HepG2 (cell line): ENCODE measurements around the gene LRRC28. TPM values are rescaled to one million over a fixed set of nuclear protein-coding genes. Genes with fewer than 3 reads are reported as not detected.
A peak's percentile ranks its signal among the peaks of the same experiment; 100 is the strongest.

Source experiments
- CENPT ChIP-seq: sonication (generic); formaldehyde crosslinking; IDR thresholded peaks from 2 replicates; pipeline ENCODE4 v1.8.0; 2022; ENCODE audit warnings: low read depth, mild to moderate bottlenecking, moderate library complexity, missing genetic modification reagents
- FOXO1 ChIP-seq: sonication (generic); formaldehyde crosslinking; IDR thresholded peaks from 2 replicates; pipeline ENCODE4 v1.4.0; 2020; ENCODE audit warnings: missing genetic modification reagents
- JUN ChIP-seq: sonication (generic); formaldehyde crosslinking; IDR thresholded peaks from 2 replicates; pipeline ENCODE4 v1.4.0; 2020; ENCODE audit warnings: mild to moderate bottlenecking, missing genetic modification reagents
- KDM1A ChIP-seq: IDR thresholded peaks from 2 replicates; pipeline ENCODE4 v1.6.1; 2016; ENCODE audit warnings: missing compliant biosample characterization
- MED8 ChIP-seq: sonication (generic); formaldehyde crosslinking; IDR thresholded peaks from 2 replicates; pipeline ENCODE4 v1.8.1; 2023; ENCODE audit warnings: mild to moderate bottlenecking, missing genetic modification reagents; ENCODE audit not compliant: insufficient replicate concordance
- MIER2 ChIP-seq: IDR thresholded peaks from 2 replicates; pipeline ENCODE4 v1.6.1; 2016; ENCODE audit warnings: missing biosample characterization, missing genetic modification reagents
- MYC ChIP-seq: sonication (generic); formaldehyde crosslinking; IDR thresholded peaks from 2 replicates; pipeline ENCODE4 v1.9.0; 2021; ENCODE audit warnings: missing genetic modification reagents, borderline replicate concordance
- PLSCR1 ChIP-seq: sonication (generic); formaldehyde crosslinking; IDR thresholded peaks from 2 replicates; pipeline ENCODE4 v1.5.0; 2020; ENCODE audit warnings: missing genetic modification reagents, mild to moderate bottlenecking, borderline replicate concordance
- REPIN1 ChIP-seq: sonication (generic); formaldehyde crosslinking; IDR thresholded peaks from 2 replicates; pipeline ENCODE4 v1.8.0; 2022; ENCODE audit warnings: missing genetic modification reagents, low read depth, mild to moderate bottlenecking, borderline replicate concordance
- SMAD3 ChIP-seq: sonication (generic); formaldehyde crosslinking; IDR thresholded peaks from 2 replicates; pipeline ENCODE4 v1.4.0; 2020; ENCODE audit warnings: missing genetic modification reagents
- U2AF1 ChIP-seq: fragments of 200-400 bp; formaldehyde crosslinking; optimal IDR thresholded peaks from 2 replicates; pipeline ENCODE3; 2017; ENCODE audit warnings: mild to moderate bottlenecking, low read depth, low read length
- WIZ ChIP-seq: sonication (generic); formaldehyde crosslinking; IDR thresholded peaks from 2 replicates; pipeline ENCODE4 v1.5.1; 2020; ENCODE audit warnings: mild to moderate bottlenecking, missing genetic modification reagents
- XBP1 ChIP-seq: sonication (generic); formaldehyde crosslinking; IDR thresholded peaks from 2 replicates; pipeline ENCODE4 v1.5.0; 2020; ENCODE audit warnings: missing genetic modification reagents
- ZFAT ChIP-seq: sonication (generic); formaldehyde crosslinking; conservative IDR thresholded peaks from 2 replicates; pipeline ENCODE4 v1.8.1; 2023; ENCODE audit warnings: missing genetic modification reagents, inconsistent platforms
- ZMAT3 ChIP-seq: sonication (generic); formaldehyde crosslinking; conservative IDR thresholded peaks from 2 replicates; pipeline ENCODE4 v1.7.0; 2021; ENCODE audit warnings: missing genetic modification reagents
- ZNF205 ChIP-seq: IDR thresholded peaks from 2 replicates; pipeline ENCODE4 v1.6.1; 2018; ENCODE audit warnings: missing biosample characterization, missing genetic modification reagents
- ZNF274 ChIP-seq: sonication (generic); formaldehyde crosslinking; IDR thresholded peaks from 2 replicates; pipeline ENCODE4 v1.5.1; 2020; ENCODE audit warnings: mild to moderate bottlenecking, missing genetic modification reagents
- ZNF556 ChIP-seq: sonication (generic); formaldehyde crosslinking; IDR thresholded peaks from 2 replicates; pipeline ENCODE4 v1.4.0; 2020; ENCODE audit warnings: mild to moderate bottlenecking, missing genetic modification reagents, borderline replicate concordance
- ZNF577 ChIP-seq: sonication (generic); formaldehyde crosslinking; IDR thresholded peaks from 2 replicates; pipeline ENCODE4 v1.4.0; 2020; ENCODE audit warnings: mild to moderate bottlenecking, low read depth, missing genetic modification reagents, borderline replicate concordance
- ZNF780A ChIP-seq: sonication (generic); formaldehyde crosslinking; IDR thresholded peaks from 2 replicates; pipeline ENCODE4 v1.8.0; 2022; ENCODE audit warnings: mild to moderate bottlenecking, missing genetic modification reagents, moderate library complexity
- polyA plus RNA-seq, 8 experiments: library from polyadenylated mRNA; depleted of rRNA in 3 of 8; stranded (reverse) in 7 of 8; unstranded in 1 of 8; fragments of >200 nt; fragmentation: Illumina TruSeq in 4 of 8; extraction: Trizol in 4 of 8; gene quantifications; 2 replicates each; pipeline versions ENCODE4 v1.2.1 to v1.2.3, GENCODE V29; 2011 to 2016; ENCODE audit warnings: low read depth in 4 of 8, missing spikeins in 1 of 8, mixed read lengths in 1 of 8; ENCODE audit not compliant: insufficient read depth in 1 of 8
- total RNA-seq, 5 experiments: library from RNA; depleted of rRNA; stranded (reverse); fragments of >200 nt; fragmentation: Illumina TruSeq; extraction: Trizol; gene quantifications; 2 replicates each; pipeline ENCODE4 v1.2.3, GENCODE V29; 2016; ENCODE audit warnings: low read depth in 1 of 5
- TF ChIP-seq, protein P1 (sequence below): sonication (generic); formaldehyde crosslinking; IDR thresholded peaks from 2 replicates; pipeline ENCODE4 v1.5.1; 2020; ENCODE audit warnings: mild to moderate bottlenecking, missing genetic modification reagents, borderline replicate concordance
- TF ChIP-seq, protein P2 (sequence below): sonication (generic); formaldehyde crosslinking; IDR thresholded peaks from 2 replicates; pipeline ENCODE4 v1.5.1; 2020; ENCODE audit warnings: mild to moderate bottlenecking, missing genetic modification reagents, borderline replicate concordance
- TF ChIP-seq, protein P3 (sequence below): sonication (generic); formaldehyde crosslinking; IDR thresholded peaks from 2 replicates; pipeline ENCODE4 v1.9.0; 2021; ENCODE audit warnings: missing genetic modification reagents, mild to moderate bottlenecking, borderline replicate concordance

Gene LRRC28
- total and polyA plus RNA-seq, 2 of the 13 experiments (the other 11 are each of a cell fraction or from before 2014, with no cell fraction given) = 17.5 to 21.3 TPM

DNA sequence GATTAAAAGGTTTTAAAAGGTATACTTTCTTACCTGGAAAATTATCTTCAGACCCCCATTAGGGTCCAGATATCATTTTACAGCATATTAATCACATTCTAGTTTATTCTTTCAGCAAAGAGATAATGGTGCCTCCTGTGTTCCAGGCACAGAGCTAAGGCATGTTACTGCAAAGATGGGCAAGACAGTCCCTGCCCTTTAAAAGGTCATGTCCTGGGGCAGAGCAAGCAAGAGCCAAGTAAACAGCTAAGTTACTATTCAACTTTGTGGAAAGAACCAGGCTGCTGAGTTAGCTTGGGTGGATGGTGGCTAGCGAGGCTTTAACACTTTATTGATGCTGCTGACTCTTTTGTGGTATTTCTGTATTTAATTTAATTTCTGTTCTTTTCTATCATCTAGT is 75.0 kb downstream of the LRRC28 start (continued):
- TF ChIP-seq PLSCR1 (CRISPR knock-in tag) (no peak), MIER2 (no peak), ZNF556 (CRISPR knock-in tag) (no peak), MYC (CRISPR knock-in tag) (no peak), ZFAT (CRISPR knock-in tag) (no peak), U2AF1 (no peak), ZNF274 (CRISPR knock-in tag) (no peak), WIZ (no peak), REPIN1 (CRISPR knock-in tag) (no peak), JUN (CRISPR knock-in tag) (no peak), ZMAT3 (CRISPR knock-in tag) (no peak), KDM1A (CRISPR knock-in tag) (no peak), SMAD3 (CRISPR knock-in tag) (no peak), FOXO1 (peak; percentile 92), CENPT (CRISPR knock-in tag) (no peak), ZNF205 (CRISPR knock-in tag) (no peak), ZNF780A (no peak), XBP1 (CRISPR knock-in tag) (no peak), ZNF577 (CRISPR knock-in tag) (no peak), MED8 (CRISPR knock-in tag) (no peak)
- TF ChIP-seq, protein P1, sequence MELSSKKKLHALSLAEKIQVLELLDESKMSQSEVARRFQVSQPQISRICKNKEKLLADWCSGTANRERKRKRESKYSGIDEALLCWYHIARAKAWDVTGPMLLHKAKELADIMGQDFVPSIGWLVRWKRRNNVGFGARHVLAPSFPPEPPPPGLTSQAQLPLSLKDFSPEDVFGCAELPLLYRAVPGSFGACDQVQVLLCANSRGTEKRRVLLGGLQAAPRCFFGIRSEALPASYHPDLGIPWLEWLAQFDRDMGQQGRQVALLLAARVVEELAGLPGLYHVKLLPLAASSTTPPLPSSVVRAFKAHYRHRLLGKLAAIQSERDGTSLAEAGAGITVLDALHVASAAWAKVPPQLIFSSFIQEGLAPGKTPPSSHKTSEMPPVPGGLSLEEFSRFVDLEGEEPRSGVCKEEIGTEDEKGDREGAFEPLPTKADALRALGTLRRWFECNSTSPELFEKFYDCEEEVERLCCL (CRISPR knock-in tag) = no peak
- TF ChIP-seq, protein P2, sequence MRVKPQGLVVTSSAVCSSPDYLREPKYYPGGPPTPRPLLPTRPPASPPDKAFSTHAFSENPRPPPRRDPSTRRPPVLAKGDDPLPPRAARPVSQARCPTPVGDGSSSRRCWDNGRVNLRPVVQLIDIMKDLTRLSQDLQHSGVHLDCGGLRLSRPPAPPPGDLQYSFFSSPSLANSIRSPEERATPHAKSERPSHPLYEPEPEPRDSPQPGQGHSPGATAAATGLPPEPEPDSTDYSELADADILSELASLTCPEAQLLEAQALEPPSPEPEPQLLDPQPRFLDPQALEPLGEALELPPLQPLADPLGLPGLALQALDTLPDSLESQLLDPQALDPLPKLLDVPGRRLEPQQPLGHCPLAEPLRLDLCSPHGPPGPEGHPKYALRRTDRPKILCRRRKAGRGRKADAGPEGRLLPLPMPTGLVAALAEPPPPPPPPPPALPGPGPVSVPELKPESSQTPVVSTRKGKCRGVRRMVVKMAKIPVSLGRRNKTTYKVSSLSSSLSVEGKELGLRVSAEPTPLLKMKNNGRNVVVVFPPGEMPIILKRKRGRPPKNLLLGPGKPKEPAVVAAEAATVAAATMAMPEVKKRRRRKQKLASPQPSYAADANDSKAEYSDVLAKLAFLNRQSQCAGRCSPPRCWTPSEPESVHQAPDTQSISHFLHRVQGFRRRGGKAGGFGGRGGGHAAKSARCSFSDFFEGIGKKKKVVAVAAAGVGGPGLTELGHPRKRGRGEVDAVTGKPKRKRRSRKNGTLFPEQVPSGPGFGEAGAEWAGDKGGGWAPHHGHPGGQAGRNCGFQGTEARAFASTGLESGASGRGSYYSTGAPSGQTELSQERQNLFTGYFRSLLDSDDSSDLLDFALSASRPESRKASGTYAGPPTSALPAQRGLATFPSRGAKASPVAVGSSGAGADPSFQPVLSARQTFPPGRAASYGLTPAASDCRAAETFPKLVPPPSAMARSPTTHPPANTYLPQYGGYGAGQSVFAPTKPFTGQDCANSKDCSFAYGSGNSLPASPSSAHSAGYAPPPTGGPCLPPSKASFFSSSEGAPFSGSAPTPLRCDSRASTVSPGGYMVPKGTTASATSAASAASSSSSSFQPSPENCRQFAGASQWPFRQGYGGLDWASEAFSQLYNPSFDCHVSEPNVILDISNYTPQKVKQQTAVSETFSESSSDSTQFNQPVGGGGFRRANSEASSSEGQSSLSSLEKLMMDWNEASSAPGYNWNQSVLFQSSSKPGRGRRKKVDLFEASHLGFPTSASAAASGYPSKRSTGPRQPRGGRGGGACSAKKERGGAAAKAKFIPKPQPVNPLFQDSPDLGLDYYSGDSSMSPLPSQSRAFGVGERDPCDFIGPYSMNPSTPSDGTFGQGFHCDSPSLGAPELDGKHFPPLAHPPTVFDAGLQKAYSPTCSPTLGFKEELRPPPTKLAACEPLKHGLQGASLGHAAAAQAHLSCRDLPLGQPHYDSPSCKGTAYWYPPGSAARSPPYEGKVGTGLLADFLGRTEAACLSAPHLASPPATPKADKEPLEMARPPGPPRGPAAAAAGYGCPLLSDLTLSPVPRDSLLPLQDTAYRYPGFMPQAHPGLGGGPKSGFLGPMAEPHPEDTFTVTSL = peak; percentile 44; the same call in 1 of the 2 replicates
- TF ChIP-seq, protein P3, sequence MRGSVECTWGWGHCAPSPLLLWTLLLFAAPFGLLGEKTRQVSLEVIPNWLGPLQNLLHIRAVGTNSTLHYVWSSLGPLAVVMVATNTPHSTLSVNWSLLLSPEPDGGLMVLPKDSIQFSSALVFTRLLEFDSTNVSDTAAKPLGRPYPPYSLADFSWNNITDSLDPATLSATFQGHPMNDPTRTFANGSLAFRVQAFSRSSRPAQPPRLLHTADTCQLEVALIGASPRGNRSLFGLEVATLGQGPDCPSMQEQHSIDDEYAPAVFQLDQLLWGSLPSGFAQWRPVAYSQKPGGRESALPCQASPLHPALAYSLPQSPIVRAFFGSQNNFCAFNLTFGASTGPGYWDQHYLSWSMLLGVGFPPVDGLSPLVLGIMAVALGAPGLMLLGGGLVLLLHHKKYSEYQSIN = no peak
